ENCODE data around the gene ICAM1. TPM values are rescaled to one million over a fixed set of nuclear protein-coding genes. Genes with fewer than 3 reads are reported as not detected.
"Not testable (repeated sequence)": the region's sequence is repeated elsewhere in the genome, so short reads cannot be mapped to it uniquely, and the experiment has no call there.

The ICAM1 gene
- total RNA-seq, 2 donors from 2014 or later = 8.9 to 25.1 TPM

DNA sequence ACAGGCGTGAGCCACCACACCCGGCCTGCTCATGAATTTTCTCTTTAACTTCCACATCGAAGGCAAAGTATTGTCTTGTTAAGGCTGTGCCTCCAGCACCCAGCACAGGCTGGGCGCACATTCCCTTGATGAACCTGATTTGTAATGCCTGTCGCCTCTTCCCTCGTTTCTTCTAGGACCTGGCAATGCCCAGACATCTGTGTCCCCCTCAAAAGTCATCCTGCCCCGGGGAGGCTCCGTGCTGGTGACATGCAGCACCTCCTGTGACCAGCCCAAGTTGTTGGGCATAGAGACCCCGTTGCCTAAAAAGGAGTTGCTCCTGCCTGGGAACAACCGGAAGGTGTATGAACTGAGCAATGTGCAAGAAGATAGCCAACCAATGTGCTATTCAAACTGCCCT, 3.7 kb downstream of the ICAM1 start:
- WGBS = 90% methylated on average over 10 of the region's 10 CpGs
- Histone ChIP-seq H3K27me3 (replicated peaks; ENCODE audit: insufficient read depth) (no peaks in the 10 kb centered on the region), H3K4me3 (no peak overlapping the region), H3K4me1 (replicated peaks) (no peaks in the 10 kb centered on the region), H3K9me3 (no peaks in the 10 kb centered on the region), H3K27ac (no peak overlapping the region), H3K36me3 (no peaks in the 10 kb centered on the region)
- intact Hi-C loops (cut with DNase I) = loop anchor here (5.0 kb wide), 1 partner anchor 38 kb away; no protein-coding TSS in a partner anchor
- DNase-seq (ENCODE audit: low spot score) = no peak
- TF ChIP-seq POLR2AphosphoS5 (IDR thresholded peaks at IDR 0.05) (no peak), CTCF (IDR thresholded peaks at IDR 0.05) (no peak), POLR2A (IDR thresholded peaks at IDR 0.05) (no peak)

DNA sequence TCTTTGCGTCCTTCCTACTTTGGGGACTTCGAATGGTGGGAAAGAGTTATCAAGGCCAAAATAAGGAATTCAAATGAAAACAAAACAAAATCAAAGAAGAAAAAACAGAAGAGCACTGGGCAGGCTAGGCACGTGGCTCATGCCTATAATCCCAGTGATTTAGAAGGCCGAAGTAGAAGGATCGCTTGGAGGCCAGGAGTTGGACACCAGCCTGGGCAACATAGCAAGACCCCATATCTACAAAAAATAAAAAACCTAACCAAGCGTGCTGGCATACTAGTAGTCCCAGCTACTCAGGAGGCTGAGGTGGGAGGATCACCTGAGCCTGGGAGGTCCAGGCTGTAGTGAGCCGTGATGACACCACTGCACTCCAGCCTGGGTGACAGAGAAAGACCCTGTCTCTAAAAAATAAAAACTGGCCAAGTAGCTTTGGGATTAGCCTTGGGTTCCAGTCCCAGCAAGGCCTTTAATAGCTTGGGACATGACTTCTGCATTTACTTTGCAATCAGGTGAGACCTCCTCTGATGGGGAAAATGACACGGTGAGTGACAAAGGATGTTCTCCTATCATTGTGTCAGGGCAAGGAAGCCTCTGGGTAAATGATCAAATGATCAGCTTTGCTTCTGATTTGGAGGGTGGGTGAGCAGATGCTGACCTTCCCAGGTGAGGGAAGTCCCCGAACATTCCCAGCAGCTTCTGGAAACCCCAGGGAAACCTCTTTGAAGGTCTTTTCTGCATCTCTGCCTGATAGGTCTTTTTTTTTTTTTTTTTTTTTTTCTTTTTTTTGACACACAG, 7.1 kb downstream of the ICAM1 start:
- 88% methylated on average over 9 of the region's 9 CpGs for WGBS
- H3K27me3 ChIP-seq (replicated peaks; ENCODE audit: insufficient read depth) = no peaks in the 10 kb centered on the region
- no peaks in the 10 kb centered on the region for H3K4me1 ChIP-seq (replicated peaks)
- intact Hi-C loops (cut with DNase I) = no loop called here
- no peaks in the 10 kb centered on the region for H3K36me3 ChIP-seq
- no peak overlapping the region for H3K27ac ChIP-seq
- DNase-seq (ENCODE audit: low spot score) = no peak
- H3K4me3 ChIP-seq = no peak overlapping the region
- no peaks in the 10 kb centered on the region for H3K9me3 ChIP-seq
- TF ChIP-seq POLR2AphosphoS5 (IDR thresholded peaks at IDR 0.05) = no peak
- no peak for TF ChIP-seq POLR2A (IDR thresholded peaks at IDR 0.05)

GRCh38 chr19:10278935-10279334, 8.0 kb downstream of the ICAM1 start:
- Histone ChIP-seq H3K9me3 (no peaks in the 10 kb centered on the region), H3K36me3 (no peaks in the 10 kb centered on the region), H3K4me3 (no peak overlapping the region), H3K4me1 (replicated peaks) (no peaks in the 10 kb centered on the region), H3K27me3 (replicated peaks; ENCODE audit: insufficient read depth) (no peaks in the 10 kb centered on the region), H3K27ac (no peak overlapping the region)
- intact Hi-C loops (cut with DNase I) = no loop called here
- TF ChIP-seq POLR2AphosphoS5 (IDR thresholded peaks at IDR 0.05) (no peak), POLR2A (IDR thresholded peaks at IDR 0.05) (no peak), CTCF (IDR thresholded peaks at IDR 0.05) (no peak)
- WGBS = 100% methylated on average over 1 of the region's 1 CpG
- no peak for DNase-seq (ENCODE audit: low spot score)

GRCh38 chr19:10279737-10280442, 9.0 kb downstream of the ICAM1 start:
- DNase-seq (ENCODE audit: low spot score) = no peak
- Histone ChIP-seq H3K4me1 (replicated peaks) (no peaks in the 10 kb centered on the region), H3K4me3 (no peak overlapping the region), H3K27me3 (replicated peaks; ENCODE audit: insufficient read depth) (no peaks in the 10 kb centered on the region), H3K27ac (no peak overlapping the region), H3K9me3 (no peaks in the 10 kb centered on the region), H3K36me3 (no peaks in the 10 kb centered on the region)
- 84% methylated on average over 5 of the region's 5 CpGs for WGBS
- no peak for TF ChIP-seq POLR2AphosphoS5 (IDR thresholded peaks at IDR 0.05)
- TF ChIP-seq CTCF (IDR thresholded peaks at IDR 0.05) = no peak
- no peak for TF ChIP-seq POLR2A (IDR thresholded peaks at IDR 0.05)
- intact Hi-C loops (cut with DNase I) = no loop called here

GRCh38 chr19:10282043-10282442, 11.1 kb downstream of the ICAM1 start:
- intact Hi-C loops (cut with DNase I); H3K27ac ChIP-seq; H3K36me3 ChIP-seq; H3K27me3 ChIP-seq (replicated peaks; ENCODE audit: insufficient read depth); H3K9me3 ChIP-seq; H3K4me3 ChIP-seq; H3K4me1 ChIP-seq (replicated peaks); DNase-seq (ENCODE audit: low spot score): not testable (repeated sequence)
- 96% methylated on average over 5 of the region's 5 CpGs for WGBS

Data from prostate gland (tissue), 2 donors.